IPS-NIHi7 (cell line): ENCODE results near the gene GRIA3.
A peak's percentile ranks its signal among the peaks of the same experiment; 100 is the strongest.

ENCODE experiments used
- DNase-seq: peaks from one replicate; pipeline ENCODE4 v3.0.0; 2012; ENCODE audit warnings: mixed read lengths; ENCODE audit errors: extremely low spot score

The GRIA3 gene

DNA sequence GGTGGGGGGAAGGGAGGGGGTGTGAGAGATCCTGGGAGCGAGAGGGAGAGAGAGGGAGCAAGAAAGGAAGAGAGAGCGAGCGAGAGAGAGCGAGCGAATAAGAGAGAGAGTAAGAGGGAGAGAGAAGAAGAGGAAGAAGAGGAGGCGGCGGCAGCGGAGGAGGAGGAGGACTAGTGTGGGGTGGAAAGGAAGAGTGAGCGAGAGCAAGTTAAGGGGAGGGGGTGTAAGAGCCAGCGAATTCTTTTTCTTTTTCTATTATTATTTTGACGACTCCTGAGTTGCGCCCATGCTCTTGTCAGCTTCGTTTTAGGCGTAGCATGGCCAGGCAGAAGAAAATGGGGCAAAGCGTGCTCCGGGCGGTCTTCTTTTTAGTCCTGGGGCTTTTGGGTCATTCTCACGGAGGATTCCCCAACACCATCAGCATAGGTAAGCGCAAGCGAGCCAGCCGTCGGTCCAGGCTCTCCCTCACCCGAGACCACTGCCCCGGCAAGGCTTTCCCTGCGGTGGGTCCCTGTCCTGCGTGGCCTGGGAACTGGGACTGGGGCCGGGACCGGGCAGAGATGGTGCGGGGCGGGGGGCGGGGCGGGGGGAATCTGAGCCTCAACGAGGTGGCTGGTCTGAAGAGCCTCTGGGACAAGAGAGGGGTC lies at the start of gene GRIA3:
TSS of gene GRIA3 (plus strand) at position 60 of the 647 bp plus-strand sequence. CDS start at position 318, 258 bp downstream.
- peak; percentile 20 for DNase-seq

GRCh38 chrX:123138473-123138872 lies 45.6 kb upstream of the GRIA3 start:
- DNase-seq: no peak

GRCh38 chrX:123140454-123140853 lies 43.6 kb upstream of the GRIA3 start:
- DNase-seq: no peak

GRCh38 chrX:123140904-123141303 lies 43.2 kb upstream of the GRIA3 start:
- no peak for DNase-seq

DNA sequence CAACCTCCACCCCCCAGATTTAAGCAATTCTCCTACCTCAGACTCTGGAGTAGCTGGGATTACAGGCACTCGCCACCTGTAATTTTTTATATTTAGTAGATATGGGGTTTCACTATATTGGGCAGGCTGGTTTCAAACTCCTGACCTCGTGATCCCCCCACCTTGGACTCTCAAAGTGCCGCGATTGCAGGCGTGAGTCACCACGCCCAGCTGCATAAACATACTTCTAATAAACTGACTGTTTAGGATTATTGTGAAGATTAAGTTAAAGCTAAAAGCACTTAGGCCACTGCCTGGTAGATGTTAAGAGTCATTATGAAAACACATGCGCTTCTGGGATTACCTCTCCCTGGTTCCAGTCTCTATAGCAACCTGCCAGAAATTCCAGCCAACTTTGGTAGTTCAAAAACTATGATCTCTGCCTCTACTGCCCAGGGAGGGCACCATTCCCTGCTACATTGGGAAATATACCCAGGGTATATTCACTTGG lies 30.2 kb upstream of the GRIA3 start:
- DNase-seq: no peak

DNA sequence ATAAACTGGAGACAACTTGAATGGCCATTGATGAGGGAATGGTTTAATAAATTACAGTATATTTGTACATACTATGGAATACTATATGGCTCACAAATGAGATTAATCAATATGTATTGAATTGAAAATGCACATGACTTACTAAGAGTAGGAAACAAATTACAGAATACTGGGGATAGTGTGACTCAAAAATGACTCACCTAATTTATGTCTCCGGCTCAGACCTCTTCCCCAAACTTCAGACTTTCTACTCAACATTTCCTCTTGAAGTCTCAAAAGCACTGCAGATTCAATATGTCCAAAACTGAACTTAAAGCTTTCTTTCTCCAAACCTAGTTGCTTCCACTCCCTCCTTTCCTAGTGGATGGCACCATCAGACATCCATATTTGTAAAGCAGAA lies 28.8 kb upstream of the GRIA3 start:
- no peak for DNase-seq

DNA sequence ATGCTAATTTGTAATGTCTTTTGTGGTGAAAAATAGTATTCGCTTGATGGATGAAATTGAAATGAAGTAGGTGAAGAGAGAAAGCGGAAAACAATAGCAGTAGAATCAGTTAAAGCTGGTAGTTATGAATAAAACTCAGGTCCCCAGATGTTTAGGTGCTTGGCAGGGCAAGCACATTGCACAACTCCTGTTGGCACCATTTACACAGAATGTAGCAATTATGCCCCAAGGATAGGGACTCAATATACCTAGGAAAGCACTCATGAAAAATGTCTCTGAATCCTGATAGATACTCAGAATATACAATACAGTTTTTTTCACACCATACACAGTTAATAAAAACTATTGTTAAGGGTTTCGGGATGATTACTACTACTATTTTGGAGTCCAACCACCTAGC lies 26.5 kb upstream of the GRIA3 start:
- DNase-seq: no peak

DNA sequence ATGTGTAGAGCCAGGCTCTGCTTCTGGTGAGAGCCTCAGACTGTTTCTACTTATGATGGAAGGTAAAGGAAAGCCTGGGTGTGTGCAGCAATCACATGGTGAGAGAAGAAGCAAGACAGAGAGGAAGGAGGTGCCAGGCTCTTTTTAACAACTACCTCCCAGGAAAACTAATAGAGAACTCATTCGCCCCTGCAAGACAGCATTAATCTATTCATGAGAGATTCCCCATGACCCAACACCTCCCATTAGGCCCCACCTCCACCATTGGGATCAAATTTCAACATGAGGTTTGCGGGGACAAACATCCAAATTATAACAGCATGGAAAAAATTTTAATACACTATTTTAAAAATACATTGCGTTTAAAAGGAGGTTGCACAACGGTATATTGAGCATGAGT lies 24.7 kb upstream of the GRIA3 start:
- no peak for DNase-seq

DNA sequence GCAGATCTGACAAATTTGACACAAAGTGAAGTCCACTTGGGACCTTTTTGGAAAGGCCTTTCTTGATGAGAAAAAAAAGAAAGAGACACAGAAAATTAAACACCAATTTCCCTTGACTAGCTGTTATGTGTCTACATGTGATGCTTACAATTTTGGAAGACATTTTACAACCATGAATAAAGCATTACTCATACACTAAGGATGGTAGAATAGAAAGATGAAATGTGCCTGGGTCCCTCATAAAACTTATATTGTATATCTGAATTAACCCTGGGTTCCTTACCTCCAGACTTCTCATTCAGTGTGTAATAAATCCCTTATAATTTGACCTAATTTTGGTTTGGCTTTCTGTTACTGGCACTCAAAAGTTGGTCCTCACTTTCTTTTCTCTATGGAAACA lies 16.5 kb upstream of the GRIA3 start:
- DNase-seq: no peak

GRCh38 chrX:123169247-123169901 lies 14.7 kb upstream of the GRIA3 start:
- DNase-seq: no peak

GRCh38 chrX:123170546-123170945 lies 13.5 kb upstream of the GRIA3 start:
- no peak for DNase-seq

DNA sequence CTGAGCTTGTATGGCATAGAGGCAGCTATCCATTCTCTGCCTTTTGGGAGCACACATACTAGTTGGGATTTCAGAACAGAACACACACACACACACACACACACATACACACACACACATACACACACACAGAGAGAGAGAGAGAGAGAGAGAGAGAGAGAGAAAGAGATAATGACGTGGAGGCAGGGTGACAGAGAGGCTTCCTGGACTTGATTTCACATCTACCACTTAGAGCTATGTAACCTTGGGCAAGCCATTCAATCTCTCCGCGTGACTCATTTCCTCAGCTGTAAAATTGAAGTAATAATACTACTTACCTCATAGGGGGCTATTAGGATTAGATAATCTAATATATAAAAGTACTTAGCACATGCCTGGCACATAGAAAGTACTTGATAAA lies 12.3 kb upstream of the GRIA3 start:
- DNase-seq: no peak

GRCh38 chrX:123172869-123173268 lies 11.2 kb upstream of the GRIA3 start:
- no peak for DNase-seq

GRCh38 chrX:123173833-123174232 lies 10.2 kb upstream of the GRIA3 start:
- DNase-seq: peak; percentile 40

- peak; percentile 31 for DNase-seq
These were observed 8.5 kb upstream of the GRIA3 start for GRCh38 chrX:123175366-123176122.

- no peak for DNase-seq
These were observed 2.7 kb upstream of the GRIA3 start for GRCh38 chrX:123181233-123181914.

DNA sequence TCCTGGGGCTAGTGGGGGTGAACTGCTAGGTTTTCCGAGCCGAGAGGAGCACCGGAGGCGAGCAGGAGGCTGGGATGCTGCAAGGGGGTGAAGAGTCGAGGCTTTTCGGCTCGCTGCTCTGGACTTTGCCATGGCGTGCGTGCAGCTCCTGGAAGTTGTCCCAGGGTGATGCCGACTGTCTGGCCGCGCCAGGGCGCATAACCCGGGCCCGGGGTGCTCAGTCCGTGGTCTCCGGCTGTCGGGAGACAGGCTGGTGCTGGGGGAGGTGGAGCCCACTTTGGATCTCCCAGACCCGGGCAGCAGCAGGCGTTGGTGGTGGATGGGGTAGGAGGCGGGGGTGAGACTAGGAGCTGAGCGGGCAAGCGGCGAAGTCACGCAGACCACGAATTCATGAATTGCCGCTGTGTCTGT lies 793 bp downstream of the GRIA3 start:
- peak; percentile 36 for DNase-seq

DNA sequence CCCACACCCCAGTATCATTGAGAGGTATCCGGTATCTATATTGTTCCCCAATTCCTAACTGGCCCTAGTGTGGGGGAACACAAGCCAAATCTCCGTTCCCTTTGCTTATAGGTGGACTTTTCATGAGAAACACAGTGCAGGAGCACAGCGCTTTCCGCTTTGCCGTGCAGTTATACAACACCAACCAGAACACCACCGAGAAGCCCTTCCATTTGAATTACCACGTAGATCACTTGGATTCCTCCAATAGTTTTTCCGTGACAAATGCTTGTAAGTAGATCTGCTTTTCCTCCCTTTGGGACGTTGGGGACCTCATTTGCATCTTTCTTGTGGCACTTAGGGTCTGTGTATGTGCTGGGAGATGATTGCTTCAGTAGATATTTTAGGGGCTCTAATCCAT lies 1.6 kb downstream of the GRIA3 start:
- no peak for DNase-seq

GRCh38 chrX:123186801-123187200 lies 2.7 kb downstream of the GRIA3 start:
- no peak for DNase-seq

DNA sequence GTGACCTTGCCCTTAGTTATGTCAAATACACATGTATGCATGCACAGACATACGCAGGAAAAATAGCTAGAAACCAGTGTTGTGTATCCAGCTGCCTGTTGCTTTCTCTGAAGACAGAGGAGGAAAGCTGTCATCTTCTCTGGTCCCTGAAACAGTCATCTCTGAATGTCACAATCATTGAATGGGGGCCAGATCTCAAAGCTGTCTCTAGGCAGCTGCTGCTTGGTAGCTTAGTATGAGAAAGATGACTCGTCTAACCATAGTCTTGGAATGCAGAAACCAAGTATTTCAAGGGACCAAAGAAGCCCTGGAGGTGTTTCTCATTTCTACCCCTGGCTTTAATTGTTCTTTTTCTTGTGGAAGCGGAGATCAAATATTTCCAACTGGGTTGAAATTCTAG lies 4.0 kb downstream of the GRIA3 start:
- no peak for DNase-seq

- no peak for DNase-seq
These were observed 5.3 kb downstream of the GRIA3 start for GRCh38 chrX:123189338-123189737.

DNA sequence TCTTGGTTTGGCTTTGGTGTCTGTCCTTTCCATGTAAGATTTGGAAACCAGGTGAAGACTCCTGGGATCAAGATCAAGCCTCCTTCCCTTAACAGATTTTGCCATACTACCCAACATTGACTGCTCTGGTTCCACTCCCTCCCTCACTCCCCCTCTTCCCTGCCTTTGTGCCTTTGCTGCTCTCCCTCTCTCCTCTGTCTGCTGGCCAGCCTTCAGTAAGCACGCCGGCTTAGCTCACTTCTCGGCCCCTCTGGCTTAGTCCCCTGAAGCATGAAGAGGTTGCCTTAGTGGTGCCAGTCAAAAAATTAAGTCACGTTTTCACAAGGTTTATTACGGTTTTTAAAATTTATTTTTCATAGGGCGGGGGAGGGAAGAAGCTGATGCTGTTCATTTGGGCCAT lies 6.0 kb downstream of the GRIA3 start:
- peak; percentile 35 for DNase-seq
